ENCODE results near the gene FOXL3. TPM values are rescaled to one million over a fixed set of nuclear protein-coding genes. Genes with fewer than 3 reads are reported as not detected.

FOXL3 gene
- total RNA-seq, 1 experiment from 2014 or later, result not detected

GRCh38 chr7:255721-256361 lies 34.1 kb upstream of the FOXL3 start:
- H3K36me3 Mint-ChIP-seq (ENCODE audit: insufficient read depth, unreplicated experiment), result peaks cover 45% of the 10 kb centered on the region
- ChIA-PET POLR2A (no interaction called here), CTCF (interaction anchor here (2.0 kb wide), 1 partner anchor 11 kb away, joined by 9 read pairs; no protein-coding TSS in a partner anchor)
- H3K27me3 Mint-ChIP-seq (ENCODE audit: insufficient read depth, unreplicated experiment), result no peaks in the 10 kb centered on the region
- no TSS peak for BruUV-seq (replicated peaks)
- TF ChIP-seq CTCF (IDR thresholded peaks at IDR 0.05; ENCODE audit: unreplicated experiment), result no peak
- intact Hi-C loops (cut with micrococcal nuclease), result no loop called here
- no peaks in the 10 kb centered on the region for H3K4me1 Mint-ChIP-seq (ENCODE audit: insufficient read depth, unreplicated experiment)
- no peak overlapping the region for H3K4me3 Mint-ChIP-seq (ENCODE audit: unreplicated experiment)
- no peak for DNase-seq (ENCODE audit: unreplicated experiment)
- no peak overlapping the region for H3K27ac Mint-ChIP-seq (ENCODE audit: low read depth, unreplicated experiment)
- no peaks in the 10 kb centered on the region for H3K9me3 Mint-ChIP-seq (ENCODE audit: unreplicated experiment)

GRCh38 chr7:256461-256940 lies 33.5 kb upstream of the FOXL3 start:
- peaks cover 45% of the 10 kb centered on the region for H3K36me3 Mint-ChIP-seq (ENCODE audit: insufficient read depth, unreplicated experiment)
- no peak for DNase-seq (ENCODE audit: unreplicated experiment)
- BruUV-seq (replicated peaks), result no TSS peak
- no peak overlapping the region for H3K4me3 Mint-ChIP-seq (ENCODE audit: unreplicated experiment)
- intact Hi-C loops (cut with micrococcal nuclease), result no loop called here
- no peak for TF ChIP-seq CTCF (IDR thresholded peaks at IDR 0.05; ENCODE audit: unreplicated experiment)
- H3K4me1 Mint-ChIP-seq (ENCODE audit: insufficient read depth, unreplicated experiment), result no peaks in the 10 kb centered on the region
- ChIA-PET CTCF (interaction anchor here (2.0 kb wide), 1 partner anchor 10 kb away, joined by 9 read pairs; no protein-coding TSS in a partner anchor), POLR2A (interaction anchor here (0.6 kb wide), 1 partner anchor 30 kb away, joined by 4 read pairs; no protein-coding TSS in a partner anchor)
- H3K9me3 Mint-ChIP-seq (ENCODE audit: unreplicated experiment), result no peaks in the 10 kb centered on the region
- no peak overlapping the region for H3K27ac Mint-ChIP-seq (ENCODE audit: low read depth, unreplicated experiment)
- H3K27me3 Mint-ChIP-seq (ENCODE audit: insufficient read depth, unreplicated experiment), result no peaks in the 10 kb centered on the region

GRCh38 chr7:256981-257646 lies 32.9 kb upstream of the FOXL3 start:
- Mint-ChIP-seq H3K27me3 (ENCODE audit: insufficient read depth, unreplicated experiment) (no peaks in the 10 kb centered on the region), H3K4me3 (ENCODE audit: unreplicated experiment) (no peak overlapping the region), H3K4me1 (ENCODE audit: insufficient read depth, unreplicated experiment) (no peaks in the 10 kb centered on the region), H3K27ac (ENCODE audit: low read depth, unreplicated experiment) (no peak overlapping the region), H3K9me3 (ENCODE audit: unreplicated experiment) (peaks cover 4% of the 10 kb centered on the region), H3K36me3 (ENCODE audit: insufficient read depth, unreplicated experiment) (peaks cover 44% of the 10 kb centered on the region)
- no peak for DNase-seq (ENCODE audit: unreplicated experiment)
- TF ChIP-seq CTCF (IDR thresholded peaks at IDR 0.05; ENCODE audit: unreplicated experiment), result no peak
- CTCF ChIA-PET, result no interaction called here
- POLR2A ChIA-PET, result interaction anchor here (0.6 kb wide), 1 partner anchor 29 kb away, joined by 4 read pairs; no protein-coding TSS in a partner anchor
- intact Hi-C loops (cut with micrococcal nuclease), result no loop called here
- BruUV-seq (replicated peaks), result no TSS peak

- no peak overlapping the region for H3K27ac Mint-ChIP-seq (ENCODE audit: low read depth, unreplicated experiment)
- TF ChIP-seq CTCF (IDR thresholded peaks at IDR 0.05; ENCODE audit: unreplicated experiment), result no peak
- no peaks in the 10 kb centered on the region for H3K4me1 Mint-ChIP-seq (ENCODE audit: insufficient read depth, unreplicated experiment)
- H3K36me3 Mint-ChIP-seq (ENCODE audit: insufficient read depth, unreplicated experiment), result peaks cover 47% of the 10 kb centered on the region
- H3K4me3 Mint-ChIP-seq (ENCODE audit: unreplicated experiment), result no peak overlapping the region
- H3K9me3 Mint-ChIP-seq (ENCODE audit: unreplicated experiment), result peaks cover 9% of the 10 kb centered on the region
- ChIA-PET CTCF (no interaction called here), POLR2A (no interaction called here)
- H3K27me3 Mint-ChIP-seq (ENCODE audit: insufficient read depth, unreplicated experiment), result no peaks in the 10 kb centered on the region
- no TSS peak for BruUV-seq (replicated peaks)
- DNase-seq (ENCODE audit: unreplicated experiment), result no peak
- intact Hi-C loops (cut with micrococcal nuclease), result no loop called here
Observed at GRCh38 chr7:257647-257992, 32.4 kb upstream of the FOXL3 start.
